NCI-H2196 (cell line): Measurements from ENCODE around the gene CHMP6.
"Not testable (repeated sequence)": the region's sequence is repeated elsewhere in the genome, so short reads cannot be mapped to it uniquely, and the experiment has no call there.

ENCODE experiments used
- DNase-seq: peaks from one replicate; lab custom pipeline; 2025; ENCODE audit not compliant: unreplicated experiment; lab: John Stamatoyannopoulos, UW

The CHMP6 gene

DNA sequence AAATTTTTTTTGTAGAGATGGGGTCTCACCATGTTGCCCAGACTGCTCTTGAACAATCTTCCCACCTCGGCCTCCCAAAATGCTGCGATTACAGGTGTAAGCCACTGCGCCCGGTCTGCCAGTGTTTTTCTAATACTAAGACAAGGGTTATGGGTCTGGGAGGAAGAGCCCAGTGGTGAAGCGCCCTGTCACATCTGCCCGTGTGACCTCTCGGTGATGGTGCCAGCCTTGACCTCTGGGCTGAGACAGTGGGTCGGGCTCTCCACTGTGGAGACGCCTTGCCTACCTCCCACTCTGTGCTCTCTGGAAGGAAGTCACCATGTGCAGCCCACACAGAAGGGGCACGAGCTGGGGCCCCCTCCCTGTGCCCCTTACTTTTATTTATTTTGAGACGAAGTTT, 38.2 kb downstream of the CHMP6 start:
- DNase-seq: no peak

DNA sequence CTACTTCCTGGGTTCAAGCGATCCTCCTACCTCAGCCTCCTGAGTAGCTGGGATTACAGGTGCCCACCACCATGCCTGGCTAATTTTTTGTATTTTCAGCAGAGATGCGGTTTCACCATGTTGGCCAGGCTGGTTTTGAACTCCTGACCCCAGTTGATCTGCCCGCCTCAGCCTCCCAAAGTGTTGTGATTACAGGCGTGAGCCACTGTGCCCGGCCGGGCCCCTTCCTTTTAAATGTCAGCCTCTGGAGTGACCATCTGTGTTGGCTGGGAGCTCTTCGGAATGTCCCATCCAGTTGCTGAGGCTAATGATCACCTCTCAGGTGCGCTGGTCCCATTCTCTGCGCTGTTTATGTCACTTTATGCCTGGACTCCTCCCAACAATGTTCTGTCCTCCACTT, 38.7 kb downstream of the CHMP6 start:
- not testable (repeated sequence) for DNase-seq

DNA sequence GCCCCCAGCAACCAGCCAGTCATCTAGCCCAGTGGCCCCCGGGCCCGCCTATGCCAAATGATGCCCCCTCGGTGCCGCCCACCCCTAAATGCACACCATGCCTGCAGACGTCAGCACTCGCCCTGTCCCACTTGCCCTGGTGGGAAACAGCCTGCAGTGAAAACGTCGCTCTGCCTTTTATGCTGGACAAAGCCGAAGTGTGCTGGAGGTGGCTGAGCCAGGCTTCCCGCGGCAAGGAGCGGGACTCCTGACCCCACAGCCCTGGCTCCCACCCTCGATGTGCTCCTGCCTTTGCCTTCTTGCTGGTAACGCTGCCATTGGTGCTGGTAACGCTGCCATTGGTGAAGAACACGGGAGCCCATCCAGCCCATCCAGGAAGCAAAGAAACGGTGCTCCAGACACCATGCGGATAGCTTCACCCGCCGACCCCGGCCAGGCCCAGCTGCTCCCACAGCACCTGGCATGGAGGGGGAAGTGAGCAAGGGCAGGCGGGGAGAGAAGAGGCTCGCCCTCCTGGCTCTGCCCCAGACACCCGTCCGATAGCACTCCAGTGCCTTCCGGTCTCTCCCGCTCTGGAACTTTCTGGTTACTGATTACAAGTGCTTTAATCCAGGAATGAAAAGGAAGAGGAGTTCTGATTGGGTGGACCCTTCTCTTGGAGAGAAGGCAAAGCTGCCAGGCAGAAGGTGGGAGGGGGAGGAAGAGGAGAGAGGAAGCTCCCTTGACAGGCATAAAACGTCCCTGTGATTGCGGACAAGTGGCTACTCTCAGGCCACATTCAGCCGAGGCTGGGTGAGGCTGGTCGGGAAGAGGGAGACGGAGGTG, 39.3 kb downstream of the CHMP6 start:
- no peak for DNase-seq

DNA sequence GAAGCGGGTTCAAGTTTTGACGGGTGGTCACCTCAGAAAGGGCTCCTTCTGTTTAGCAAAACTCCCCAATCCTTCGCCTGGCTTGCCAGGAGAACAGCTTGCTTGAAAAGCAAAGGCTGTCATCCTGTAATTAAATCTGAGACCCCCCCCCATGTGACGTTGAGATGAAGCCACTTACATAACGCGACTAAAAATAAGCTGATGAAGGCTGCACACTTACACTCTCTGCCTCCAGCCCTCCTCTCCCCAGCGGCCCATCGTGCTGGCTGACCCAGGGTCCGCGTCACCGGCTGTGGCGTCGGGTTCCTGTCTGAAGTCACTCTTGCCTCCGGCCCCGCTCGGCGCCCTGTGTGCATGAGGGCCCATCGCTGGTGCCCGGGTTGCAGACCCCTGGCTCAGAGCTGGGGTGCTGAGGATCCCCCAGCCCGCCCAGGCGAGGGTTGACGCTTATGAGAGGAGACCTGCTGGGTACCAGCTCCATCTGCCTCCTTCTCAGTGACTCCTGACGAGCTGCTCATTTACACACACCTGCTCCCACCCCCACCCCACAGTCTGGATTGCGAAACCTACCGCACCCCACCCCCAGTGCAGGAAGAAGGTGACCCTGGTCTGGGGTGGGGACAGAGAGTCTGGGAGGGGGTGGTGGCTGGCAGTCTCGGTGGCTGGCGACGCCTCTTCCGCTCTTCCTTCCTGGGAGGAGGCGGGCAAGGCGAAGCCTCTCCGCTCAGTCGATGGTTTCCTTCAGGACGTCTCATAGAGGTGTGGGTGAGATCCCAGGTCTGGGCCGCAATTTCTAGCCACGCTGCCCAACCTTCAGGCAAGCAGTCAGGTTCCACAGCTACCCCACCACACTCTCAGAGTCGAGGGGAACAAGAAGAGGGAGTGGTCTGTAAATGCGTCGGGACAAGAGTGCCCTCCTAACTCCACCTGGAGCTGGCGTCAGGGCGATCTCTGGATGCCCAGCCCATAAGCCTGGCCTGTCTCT, 40.2 kb downstream of the CHMP6 start:
- DNase-seq: no peak

DNA sequence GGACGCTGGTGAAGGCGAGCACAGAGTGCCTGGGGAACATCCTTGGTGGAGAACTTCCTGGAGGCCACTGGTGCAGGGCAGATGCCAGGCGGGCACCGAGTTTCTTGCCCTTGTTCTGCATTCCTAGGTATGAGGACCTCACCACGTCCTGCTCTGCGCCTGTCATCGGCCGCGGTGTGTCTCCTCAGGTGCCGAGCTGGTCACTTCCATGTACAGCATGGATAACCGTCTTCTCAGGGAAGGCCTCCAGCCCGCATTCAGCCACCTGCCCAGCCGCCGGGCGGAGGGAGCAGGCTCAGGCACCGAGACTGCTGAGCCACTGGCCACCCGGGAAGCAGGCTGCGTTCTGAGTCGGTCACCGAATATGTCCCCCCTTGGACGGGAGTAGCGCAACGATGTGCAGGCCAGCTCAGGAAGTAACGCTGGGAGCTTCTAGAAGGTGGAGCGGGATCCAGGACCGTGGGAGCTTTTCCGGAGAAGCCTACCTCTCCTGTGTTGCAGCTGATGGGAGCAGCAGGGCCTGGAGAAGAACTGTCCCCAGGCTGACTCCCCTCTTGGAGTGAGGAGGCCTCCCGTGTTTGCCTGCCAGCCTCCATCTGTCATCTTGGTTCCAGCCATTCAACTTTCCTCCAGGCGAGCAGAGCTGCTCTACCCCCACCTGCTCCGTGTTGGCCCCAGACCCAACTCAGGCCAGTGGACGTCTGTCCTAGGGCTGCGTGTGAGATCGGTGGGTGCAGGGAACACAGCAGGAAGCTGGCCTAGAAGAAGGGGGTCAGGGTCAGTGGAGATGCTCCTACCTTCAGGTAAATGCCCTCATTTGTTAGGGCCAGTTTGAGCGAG, 41.2 kb downstream of the CHMP6 start:
- DNase-seq: no peak

DNA sequence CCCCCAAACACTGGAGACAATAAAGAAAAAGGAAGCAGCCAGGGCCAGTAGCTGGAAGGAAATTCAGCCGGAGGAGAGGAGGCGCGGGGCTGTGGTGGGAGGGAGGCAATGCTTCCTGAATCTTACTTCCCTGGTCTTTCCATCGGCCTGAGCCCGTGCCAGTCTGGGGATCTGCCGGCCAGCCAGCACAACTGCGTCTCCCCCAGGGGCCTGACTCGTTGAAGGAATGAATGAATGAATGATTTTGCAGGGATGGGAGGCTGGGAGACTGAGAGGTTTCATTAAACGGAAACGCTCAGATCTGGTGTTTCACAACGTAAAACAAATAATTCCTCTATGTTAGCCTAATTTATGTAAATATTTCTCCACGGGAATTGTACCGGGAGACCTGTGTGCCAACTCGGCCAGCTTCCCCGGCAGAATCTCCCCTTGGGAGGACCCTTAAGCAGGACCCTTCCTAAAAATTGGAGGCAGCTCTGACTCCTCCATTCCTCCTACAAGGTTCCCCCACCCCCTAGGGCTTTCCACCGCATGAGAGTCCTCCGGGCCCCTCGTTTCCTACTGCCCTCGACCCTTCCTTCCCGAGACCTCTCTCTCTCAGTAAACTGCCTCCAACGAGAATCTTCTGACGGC, 42.0 kb downstream of the CHMP6 start:
- DNase-seq: no peak

DNA sequence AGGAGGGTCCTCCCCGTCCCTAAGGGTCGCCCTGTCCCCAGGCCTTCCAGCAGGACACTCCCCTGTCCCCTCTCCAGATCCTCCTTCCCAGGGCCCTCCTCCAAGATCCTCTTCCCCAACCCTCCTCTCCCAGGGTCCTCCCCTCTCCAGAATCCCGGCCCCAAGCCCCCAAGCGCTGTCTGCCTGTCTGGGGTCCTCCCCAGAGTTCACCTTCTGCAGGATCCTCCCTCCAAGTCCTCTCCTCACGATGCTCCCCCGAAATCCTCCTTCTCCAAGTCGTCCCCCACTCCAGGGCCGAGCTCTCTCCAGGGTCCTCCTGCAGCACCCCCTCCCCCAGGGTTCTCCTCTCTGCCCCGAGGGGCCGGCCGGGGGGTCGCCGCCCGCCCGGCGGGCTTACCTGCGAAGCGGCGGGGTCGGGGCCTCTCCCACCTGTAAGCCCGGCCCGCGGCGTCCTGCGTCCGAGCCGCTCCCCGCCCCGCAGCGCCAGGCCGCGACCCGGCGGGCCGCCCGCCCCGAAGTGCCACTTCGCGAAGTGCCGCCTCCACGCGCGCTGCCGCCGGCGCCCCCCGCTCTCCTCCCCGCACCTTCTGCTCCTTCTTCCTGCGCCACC, 42.6 kb downstream of the CHMP6 start:
- DNase-seq: peak; percentile 72

DNA sequence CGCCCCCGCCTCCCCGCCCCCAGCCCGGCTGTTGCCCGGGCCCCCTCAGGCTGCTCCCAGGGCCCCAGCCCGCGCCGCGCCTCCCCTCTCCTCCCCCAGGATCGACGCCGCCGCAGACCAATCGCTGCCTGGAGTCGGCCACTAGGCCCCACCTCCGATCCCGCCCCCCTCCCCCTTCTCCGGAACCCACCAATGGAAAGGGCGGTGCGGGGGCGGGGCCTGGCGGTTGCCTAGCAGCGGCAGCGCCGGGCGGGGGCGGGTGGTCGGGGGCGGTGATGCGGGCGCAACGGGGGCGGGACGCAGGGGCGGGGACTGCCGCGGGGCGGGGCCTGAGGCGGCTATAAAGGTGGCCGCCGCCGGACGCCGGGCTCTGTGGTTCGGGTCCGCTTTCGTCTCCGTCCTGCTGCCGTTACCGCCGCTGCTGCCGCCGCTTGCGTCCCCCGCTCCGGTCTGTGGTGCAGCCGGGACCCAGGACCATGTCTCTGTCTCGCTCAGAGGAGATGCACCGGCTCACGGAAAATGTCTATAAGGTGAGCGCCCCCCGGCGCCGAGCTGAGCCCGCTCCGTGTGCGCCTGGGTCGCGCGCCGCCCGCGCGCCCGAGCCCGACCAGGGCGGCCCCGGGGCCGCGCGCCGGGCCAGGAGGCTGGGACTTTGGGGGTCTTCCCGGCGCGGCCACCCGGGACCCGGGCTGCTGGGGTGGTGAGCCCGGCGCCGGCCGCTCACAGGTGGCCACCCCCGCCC, 43.3 kb downstream of the CHMP6 start, which contains the start of gene BAIAP2:
TSS of gene BAIAP2 (plus strand) at position 373 of the 742 bp plus-strand sequence. CDS start at position 477, 104 bp downstream.
- DNase-seq: peak; percentile 97

DNA sequence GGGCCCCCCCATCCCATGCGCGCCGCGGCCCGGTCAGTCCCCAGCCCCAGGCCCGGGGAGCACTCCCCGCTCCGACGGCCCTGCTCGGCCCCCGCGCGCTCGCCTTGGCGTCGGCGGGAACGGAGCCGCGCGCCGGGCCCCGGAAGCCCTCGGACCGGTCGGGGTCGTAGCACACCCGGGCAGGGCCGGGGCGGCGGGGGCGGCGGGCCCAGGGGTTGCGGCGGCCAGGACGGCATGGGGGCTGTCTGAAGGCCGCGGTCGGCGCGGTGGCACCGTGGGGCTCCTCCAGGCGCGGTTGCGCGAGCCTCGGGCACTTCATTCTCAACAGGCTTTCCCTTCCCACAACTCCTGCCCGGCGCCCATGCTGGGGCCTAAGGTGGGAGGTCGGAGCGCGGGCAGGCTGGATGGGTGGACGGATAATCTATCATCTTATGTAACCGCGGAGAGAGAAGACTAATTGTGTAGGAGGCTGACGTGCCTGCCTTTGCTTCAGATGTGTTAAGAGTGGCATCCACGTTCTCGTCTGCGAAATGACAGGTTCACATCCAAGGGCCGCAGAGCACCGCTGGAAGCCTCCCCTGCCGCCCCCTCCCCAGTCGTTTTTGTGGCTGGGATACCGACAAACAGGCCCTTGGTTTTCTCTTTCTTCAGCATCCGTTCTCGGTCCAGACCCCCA, 44.0 kb downstream of the CHMP6 start:
- DNase-seq: no peak

DNA sequence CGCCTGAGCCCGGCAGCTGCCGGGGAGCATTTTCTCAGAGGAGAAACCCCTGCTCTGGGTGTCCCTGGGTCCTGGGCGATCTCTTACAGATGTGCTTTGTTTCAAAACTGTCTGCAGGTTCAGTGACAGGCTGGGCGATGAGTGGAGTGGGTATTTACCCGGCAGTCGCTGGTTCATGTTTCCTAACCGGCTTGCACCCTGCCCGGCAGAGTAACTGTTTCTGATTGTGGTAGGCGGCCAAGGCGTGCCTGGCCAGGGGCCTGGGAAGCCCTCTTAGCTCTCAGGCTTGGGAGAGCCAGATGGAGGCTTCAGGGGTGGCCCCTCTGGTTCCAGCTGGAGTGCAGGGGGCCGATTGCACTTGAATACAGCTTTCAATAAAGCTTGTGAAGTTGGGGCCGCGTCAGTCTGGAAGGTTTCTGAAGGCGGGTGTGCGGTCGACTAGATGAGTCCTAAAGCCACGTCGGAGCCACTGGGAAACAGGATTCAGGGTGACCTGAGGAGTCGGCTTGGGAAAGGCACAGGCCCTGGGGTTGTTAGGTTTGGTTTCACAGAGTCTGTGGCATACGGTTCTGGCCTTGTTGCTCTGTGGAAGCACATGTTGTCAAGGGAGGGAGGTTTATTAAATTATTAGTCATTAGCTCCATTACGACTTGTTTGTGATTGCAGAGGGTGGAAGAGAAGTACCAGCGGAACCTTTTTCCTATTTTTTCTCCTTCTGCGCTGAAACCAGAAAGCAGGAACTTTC, 44.7 kb downstream of the CHMP6 start:
- no peak for DNase-seq

DNA sequence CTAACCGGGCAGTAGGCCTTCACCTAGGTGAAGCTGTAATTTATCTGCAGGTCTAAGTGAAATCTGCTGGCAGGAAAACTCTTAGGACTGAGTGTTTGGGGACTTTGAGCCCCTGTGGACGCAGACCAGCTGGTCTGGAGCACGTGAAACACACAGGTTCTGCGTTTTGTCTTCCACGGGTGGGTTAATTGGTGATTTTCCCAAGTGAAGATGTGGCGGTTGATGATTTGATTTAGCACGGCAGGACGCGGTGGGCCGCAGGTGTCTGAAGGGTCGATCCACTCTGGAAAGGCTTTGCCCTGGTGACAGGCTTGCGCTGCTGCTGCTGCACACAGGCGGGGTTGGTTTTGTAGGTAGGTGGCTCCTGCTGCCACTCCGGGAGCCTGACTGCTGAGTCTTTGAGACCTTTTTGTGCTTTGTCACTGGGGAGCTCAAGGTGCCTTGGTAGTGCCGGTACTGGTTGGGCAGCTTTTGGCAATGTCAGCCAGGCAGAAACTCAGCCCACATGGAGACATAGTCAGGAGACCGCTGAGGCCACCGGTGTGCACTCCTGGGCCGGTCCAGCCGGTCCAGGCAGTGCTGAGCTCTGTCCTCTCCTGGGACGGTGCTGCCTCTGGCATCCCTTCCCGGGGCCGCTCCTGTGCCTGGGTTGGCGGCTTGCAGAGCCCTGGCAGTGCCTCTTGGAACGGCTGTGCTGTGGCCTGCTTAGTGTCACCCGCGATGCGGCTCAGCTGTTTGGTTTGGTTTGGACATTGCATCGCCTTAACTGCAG, 45.6 kb downstream of the CHMP6 start:
- no peak for DNase-seq

DNA sequence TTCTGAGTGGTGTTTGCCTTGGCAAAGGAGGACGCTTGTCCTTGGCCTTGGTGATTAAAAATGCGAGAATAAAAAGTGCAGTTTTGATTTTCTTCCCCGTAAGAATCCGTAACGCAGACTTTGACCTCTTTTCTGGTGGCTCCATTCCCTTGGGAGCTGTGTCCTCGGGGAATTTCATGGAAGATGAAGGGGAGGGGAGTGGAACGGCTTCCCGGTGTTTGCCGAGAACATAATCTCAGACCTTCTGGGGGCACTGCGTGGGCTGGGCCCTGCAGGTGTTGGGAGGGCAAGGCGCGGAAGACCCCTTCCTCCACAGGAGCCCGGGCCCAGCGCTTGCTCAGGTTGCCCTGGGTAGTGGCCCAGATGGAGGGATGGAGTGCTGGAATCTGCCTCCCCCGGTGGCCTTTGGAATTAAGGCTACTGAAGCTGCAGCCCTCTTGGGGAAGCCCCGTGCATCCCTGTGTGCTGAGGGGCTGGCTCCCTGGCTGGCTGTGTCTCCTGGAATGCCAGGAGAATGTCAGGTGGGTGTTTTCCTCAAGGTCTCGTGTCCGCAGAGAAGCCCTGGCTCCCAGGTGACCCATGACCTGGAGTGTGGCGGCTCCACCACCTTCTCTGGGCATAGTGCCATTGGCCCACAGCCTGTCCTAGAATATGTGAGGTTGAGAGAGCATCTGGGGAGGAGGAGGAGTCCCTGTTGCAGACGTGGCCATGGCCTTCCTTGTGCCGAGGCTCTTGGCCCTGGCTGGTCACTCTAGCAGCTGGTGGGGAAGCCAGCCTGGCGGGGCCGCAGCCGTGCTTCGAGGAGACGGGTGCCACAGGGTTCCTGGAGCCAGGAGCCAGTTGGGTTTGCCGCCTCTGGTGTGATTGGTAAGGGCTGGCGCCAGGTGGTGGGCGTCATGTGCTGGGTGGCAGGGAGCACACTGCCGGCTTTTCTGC, 46.4 kb downstream of the CHMP6 start:
- DNase-seq: peak; percentile 53

DNA sequence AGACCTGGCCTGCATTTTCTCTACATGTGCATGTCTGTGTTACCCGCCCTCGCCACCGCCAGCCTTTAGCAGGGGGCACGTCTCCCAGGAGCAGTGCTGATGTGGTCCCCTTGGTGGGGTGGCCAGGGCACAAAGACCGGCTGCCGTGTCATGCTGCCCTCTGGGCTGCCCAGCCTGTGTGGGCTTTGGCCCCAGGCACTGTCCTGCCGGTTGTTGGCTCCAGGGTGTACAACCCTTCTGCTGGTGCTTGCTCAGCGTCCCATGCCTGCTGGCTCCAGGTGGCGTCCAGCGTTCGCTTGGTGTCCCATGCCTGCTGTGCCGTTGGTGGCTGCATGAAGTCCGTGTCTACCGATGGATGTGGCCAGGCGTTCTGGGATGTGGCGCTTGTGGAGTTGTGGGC, 47.5 kb downstream of the CHMP6 start:
- DNase-seq: no peak

DNA sequence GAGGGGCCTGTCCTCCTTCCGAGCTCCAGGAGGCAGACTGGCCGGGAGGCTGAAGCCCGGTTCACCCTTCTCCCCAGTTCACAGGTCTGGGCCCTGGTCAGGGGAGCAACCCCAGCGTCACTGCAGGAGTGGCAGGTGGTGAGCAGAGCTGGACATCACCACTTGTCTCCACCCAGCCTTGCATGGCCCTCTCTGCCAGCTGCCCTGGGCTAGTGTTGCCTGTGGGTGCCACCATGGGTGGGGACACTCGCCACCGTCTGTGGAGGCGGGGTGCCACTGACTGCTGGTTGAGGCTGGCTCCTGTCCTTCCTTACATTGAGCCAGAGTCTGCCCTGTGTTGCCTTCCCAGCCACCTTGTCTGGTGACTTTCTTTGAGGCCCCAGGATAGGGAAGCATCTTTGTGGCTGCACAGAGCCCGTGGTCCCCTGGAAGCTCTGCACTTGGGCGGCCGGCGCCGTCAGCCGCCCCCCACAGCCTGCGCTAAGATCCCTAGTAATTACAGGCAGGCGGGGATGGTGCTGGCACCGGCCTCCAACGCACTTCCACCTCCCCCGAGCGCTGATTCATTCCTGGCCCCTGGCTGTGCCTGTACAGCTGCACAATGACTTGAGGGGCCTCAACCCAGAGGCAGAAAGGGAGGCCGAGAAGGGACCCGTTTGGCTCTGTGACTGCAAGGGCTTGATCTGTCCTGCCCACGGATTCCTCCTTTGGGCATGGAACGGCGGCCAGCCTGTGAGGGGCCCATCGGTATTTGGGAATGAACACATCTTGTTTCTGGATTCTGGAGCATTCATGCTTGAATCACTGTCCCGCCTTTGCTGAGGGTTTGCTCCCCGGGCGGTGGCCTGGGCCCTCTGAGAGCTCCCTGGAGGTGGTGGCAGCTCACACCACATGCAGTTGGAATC, 48.5 kb downstream of the CHMP6 start:
- DNase-seq: no peak

DNA sequence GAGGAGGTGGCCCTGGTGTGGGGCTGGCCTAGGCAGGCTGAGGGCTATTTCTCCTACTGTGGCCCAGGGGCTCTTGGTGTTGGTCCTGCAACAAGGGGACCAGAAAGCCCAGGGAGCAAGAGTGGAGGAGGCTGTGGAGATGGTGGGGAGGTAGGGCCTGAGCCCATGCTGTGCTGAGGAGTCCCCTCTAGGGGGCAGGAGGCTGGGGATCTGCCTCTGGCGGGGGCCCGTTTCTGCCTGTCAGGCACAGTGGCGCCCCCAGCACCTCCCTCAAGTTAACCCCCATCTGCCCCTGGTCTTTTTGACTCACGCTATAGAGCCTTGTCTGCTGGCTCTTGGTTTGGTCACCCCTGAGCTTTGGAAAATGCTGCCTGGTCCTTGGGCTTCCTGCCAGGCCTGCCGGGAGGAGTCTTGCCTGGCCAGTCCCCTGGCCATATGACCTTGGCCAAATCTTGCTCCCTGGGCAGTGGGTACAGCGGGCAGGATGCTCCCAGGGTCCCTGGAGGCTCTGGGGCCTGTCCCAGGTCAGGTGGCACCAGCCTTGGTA, 49.2 kb downstream of the CHMP6 start:
- no peak for DNase-seq
